ENCODE measurements around the gene SYTL2.

The SYTL2 gene

GRCh38 chr11:85805387-85805786 is 5.6 kb downstream of the SYTL2 start:
- TF ChIP-seq CTCF (conservative IDR thresholded peaks at IDR 0.05; ENCODE audit: low read depth, low read length), result no peak
- H3K36me3 ChIP-seq (ENCODE audit: insufficient read depth), result no peaks in the 10 kb centered on the region
- no peak overlapping the region for H2AFZ ChIP-seq (ENCODE audit: low read depth)
- no peaks in the 10 kb centered on the region for H3K27me3 ChIP-seq (ENCODE audit: insufficient read depth, low read depth)
- H3K9ac ChIP-seq, result no peak overlapping the region
- peaks cover under 1% of the 10 kb centered on the region for H3K4me1 ChIP-seq (ENCODE audit: low read depth, poor library complexity, severe bottlenecking)
- no peak overlapping the region for H3K4me2 ChIP-seq
- H3K27ac ChIP-seq, result no peak overlapping the region
- no peaks in the 10 kb centered on the region for H3K79me2 ChIP-seq (ENCODE audit: insufficient read depth, low read depth)
- no peaks in the 10 kb centered on the region for H4K20me1 ChIP-seq (ENCODE audit: insufficient read depth)
- no peak overlapping the region for H3K4me3 ChIP-seq (IDR thresholded peaks at IDR 0.05; ENCODE audit: insufficient read depth, low read depth, low read length)

DNA sequence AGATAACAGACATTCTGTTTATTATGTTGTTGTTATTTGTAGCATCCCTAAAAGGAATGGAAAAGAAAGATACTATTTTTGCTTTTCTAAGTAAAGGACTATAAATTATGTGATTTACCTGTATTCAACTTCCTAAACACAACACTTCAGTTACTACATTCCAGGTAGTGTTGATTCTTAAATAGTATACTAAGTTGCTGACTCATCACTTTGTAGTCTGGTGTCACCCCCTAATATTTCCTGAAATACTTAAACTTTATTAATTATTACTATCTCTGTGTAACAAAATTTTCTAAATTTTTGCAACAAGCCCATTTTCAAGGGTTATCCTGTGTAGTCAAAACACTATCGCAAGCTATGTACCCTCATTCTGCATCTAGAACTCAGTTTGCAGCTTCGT is 7.0 kb downstream of the SYTL2 start:
- H3K9ac ChIP-seq, result no peak overlapping the region
- no peaks in the 10 kb centered on the region for H3K27me3 ChIP-seq (ENCODE audit: insufficient read depth, low read depth)
- H3K4me1 ChIP-seq (ENCODE audit: low read depth, poor library complexity, severe bottlenecking), result no peaks in the 10 kb centered on the region
- no peak for TF ChIP-seq CTCF (conservative IDR thresholded peaks at IDR 0.05; ENCODE audit: low read depth, low read length)
- no peaks in the 10 kb centered on the region for H3K36me3 ChIP-seq (ENCODE audit: insufficient read depth)
- H3K27ac ChIP-seq, result no peak overlapping the region
- H3K79me2 ChIP-seq (ENCODE audit: insufficient read depth, low read depth), result no peaks in the 10 kb centered on the region
- H4K20me1 ChIP-seq (ENCODE audit: insufficient read depth), result no peaks in the 10 kb centered on the region
- H2AFZ ChIP-seq (ENCODE audit: low read depth), result no peak overlapping the region
- H3K4me2 ChIP-seq, result no peak overlapping the region
- H3K4me3 ChIP-seq (IDR thresholded peaks at IDR 0.05; ENCODE audit: insufficient read depth, low read depth, low read length), result no peak overlapping the region

GRCh38 chr11:85803303-85803702 is 7.6 kb downstream of the SYTL2 start:
- Histone ChIP-seq H3K4me2 (no peak overlapping the region), H3K79me2 (ENCODE audit: insufficient read depth, low read depth) (no peaks in the 10 kb centered on the region), H4K20me1 (ENCODE audit: insufficient read depth) (no peaks in the 10 kb centered on the region), H3K4me1 (ENCODE audit: low read depth, poor library complexity, severe bottlenecking) (no peaks in the 10 kb centered on the region), H3K9ac (no peak overlapping the region), H3K4me3 (IDR thresholded peaks at IDR 0.05; ENCODE audit: insufficient read depth, low read depth, low read length) (no peak overlapping the region), H2AFZ (ENCODE audit: low read depth) (no peak overlapping the region), H3K36me3 (ENCODE audit: insufficient read depth) (no peaks in the 10 kb centered on the region), H3K27me3 (ENCODE audit: insufficient read depth, low read depth) (no peaks in the 10 kb centered on the region), H3K27ac (no peak overlapping the region)
- TF ChIP-seq CTCF (conservative IDR thresholded peaks at IDR 0.05; ENCODE audit: low read depth, low read length), result no peak

GRCh38 chr11:85801527-85801926 is 9.4 kb downstream of the SYTL2 start:
- Histone ChIP-seq H3K4me1 (ENCODE audit: low read depth, poor library complexity, severe bottlenecking) (no peaks in the 10 kb centered on the region), H3K27me3 (ENCODE audit: insufficient read depth, low read depth) (no peaks in the 10 kb centered on the region), H2AFZ (ENCODE audit: low read depth) (no peak overlapping the region), H3K9ac (no peak overlapping the region), H4K20me1 (ENCODE audit: insufficient read depth) (no peaks in the 10 kb centered on the region), H3K27ac (no peak overlapping the region), H3K4me3 (IDR thresholded peaks at IDR 0.05; ENCODE audit: insufficient read depth, low read depth, low read length) (no peak overlapping the region), H3K36me3 (ENCODE audit: insufficient read depth) (no peaks in the 10 kb centered on the region), H3K79me2 (ENCODE audit: insufficient read depth, low read depth) (no peaks in the 10 kb centered on the region), H3K4me2 (no peak overlapping the region)
- TF ChIP-seq CTCF (conservative IDR thresholded peaks at IDR 0.05; ENCODE audit: low read depth, low read length), result no peak
